Measurements from ENCODE around the gene PVALEF. TPM values are rescaled to one million over a fixed set of nuclear protein-coding genes. Genes with fewer than 3 reads are reported as not detected.

PVALEF gene
- total and polyA plus RNA-seq, 9 donors: not detected

DNA sequence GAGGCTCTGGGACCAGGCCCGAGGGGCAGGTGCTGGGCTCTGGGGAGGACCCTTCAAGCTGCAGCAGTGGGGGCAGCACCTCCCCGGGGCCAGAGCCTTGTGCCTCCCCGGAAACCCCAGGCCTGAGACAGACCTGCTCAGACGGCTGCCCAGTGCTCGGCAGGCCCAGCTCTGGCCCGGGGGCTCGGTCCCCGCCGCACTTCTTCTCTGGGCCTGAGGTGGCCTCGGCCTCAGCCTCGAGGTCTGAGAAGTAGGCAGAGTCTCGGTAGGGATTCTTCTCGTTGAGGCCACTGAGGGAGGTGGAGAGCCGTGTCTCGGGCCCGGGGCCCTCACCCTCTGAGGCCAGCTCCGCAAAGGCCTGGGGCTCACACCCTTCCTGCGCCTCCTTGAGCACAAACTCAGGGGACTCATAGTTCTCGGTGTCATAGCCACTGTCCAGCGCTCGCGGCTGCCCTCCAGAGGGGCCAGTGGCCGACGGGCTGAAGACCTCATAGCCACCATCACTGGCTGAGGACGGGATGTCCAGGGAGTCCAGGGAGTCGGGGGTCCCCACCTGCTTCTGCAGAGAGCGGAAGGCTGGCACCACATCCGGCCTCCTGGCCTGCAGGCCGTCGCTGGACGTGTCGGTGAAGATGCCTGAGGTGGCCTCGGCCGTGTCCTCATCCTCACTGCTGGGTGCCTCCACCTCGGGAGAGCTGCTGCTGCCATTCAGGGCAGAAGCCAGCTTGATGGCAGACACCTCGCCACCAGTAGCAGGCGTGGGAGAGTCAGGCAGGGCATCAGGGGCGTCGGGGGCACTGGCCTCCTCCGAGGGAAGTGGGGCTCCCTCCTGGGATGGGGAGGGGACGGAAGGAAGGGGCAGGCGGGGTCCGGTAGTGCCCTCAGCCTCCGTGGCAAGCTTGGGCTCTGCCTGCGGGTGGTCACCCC is 44.3 kb upstream of the PVALEF start:
- H3K27me3 ChIP-seq: no peaks in the 10 kb centered on the region
- no peaks in the 10 kb centered on the region for H3K9me3 ChIP-seq
- H3K27ac ChIP-seq: no peak overlapping the region
- H3K4me3 ChIP-seq: no peak overlapping the region
- peaks cover 3% of the 10 kb centered on the region for H3K4me1 ChIP-seq (ENCODE audit: insufficient read depth)
- 70 to 78% (median 74%) methylated on average over 34 to 45 of the region's 45 CpGs for WGBS, 3 donors
- no peak for DNase-seq
- intact Hi-C loops (cut with DNase I): no loop called here
- TF ChIP-seq POLR2A (IDR thresholded peaks at IDR 0.05) (no peak), EP300 (IDR thresholded peaks at IDR 0.05) (no peak)
- TF ChIP-seq, protein P1, sequence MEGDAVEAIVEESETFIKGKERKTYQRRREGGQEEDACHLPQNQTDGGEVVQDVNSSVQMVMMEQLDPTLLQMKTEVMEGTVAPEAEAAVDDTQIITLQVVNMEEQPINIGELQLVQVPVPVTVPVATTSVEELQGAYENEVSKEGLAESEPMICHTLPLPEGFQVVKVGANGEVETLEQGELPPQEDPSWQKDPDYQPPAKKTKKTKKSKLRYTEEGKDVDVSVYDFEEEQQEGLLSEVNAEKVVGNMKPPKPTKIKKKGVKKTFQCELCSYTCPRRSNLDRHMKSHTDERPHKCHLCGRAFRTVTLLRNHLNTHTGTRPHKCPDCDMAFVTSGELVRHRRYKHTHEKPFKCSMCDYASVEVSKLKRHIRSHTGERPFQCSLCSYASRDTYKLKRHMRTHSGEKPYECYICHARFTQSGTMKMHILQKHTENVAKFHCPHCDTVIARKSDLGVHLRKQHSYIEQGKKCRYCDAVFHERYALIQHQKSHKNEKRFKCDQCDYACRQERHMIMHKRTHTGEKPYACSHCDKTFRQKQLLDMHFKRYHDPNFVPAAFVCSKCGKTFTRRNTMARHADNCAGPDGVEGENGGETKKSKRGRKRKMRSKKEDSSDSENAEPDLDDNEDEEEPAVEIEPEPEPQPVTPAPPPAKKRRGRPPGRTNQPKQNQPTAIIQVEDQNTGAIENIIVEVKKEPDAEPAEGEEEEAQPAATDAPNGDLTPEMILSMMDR (IDR thresholded peaks at IDR 0.05): no peak
- H3K36me3 ChIP-seq: no peaks in the 10 kb centered on the region

DNA sequence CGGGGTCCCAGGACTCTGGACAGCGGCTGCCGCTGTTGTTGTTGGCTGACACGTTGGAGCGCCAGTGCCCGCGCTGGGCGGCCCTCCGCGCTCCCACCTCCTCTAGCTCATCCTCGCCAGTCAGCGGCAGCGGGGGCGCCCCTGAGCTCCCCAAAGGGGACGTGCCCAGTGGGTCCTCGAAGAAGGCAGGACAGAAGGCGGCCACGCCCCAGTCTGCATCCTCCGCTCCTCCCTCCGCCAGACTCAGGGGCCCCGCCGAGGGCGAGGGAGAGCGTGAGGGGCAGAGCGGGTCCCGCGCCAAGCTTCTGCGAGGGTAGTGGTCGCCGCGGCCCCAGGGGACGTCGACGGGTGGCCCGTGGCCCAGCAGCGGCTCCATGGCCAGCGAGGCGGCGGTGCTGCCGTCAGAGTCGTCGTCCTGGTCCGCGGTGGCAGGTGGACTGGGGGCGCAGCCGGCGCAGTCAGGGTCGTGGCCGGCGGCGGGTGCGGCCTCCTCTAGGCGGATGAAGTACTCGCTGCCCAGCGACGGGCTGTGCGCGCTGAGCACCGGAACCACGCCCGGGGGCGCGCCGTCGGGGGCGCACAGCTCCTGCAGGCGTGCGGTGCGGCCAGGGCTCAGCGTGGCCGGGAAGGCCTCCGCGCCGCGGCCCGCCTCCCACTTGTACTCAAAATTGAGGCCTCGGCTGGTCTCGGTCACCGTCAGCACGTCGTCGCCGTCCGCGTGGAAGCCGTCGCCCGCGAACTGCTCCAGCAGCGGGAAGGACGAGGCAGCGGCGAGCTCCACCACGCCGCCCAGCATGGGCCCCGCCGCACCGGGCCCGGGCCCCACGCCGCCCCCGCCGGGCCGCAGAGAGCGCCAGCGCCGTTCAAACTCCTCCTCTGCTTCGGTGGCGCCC is 43.2 kb upstream of the PVALEF start:
- no peak overlapping the region for H3K4me3 ChIP-seq

GRCh38 chr17:81123052-81124048 is 42.0 kb upstream of the PVALEF start:
- Histone ChIP-seq H3K9me3 (no peaks in the 10 kb centered on the region), H3K27ac (no peak overlapping the region), H3K4me1 (ENCODE audit: insufficient read depth) (peaks cover 3% of the 10 kb centered on the region), H3K27me3 (no peaks in the 10 kb centered on the region), H3K4me3 (no peak overlapping the region), H3K36me3 (no peaks in the 10 kb centered on the region)
- no peak for DNase-seq
- WGBS, 3 donors: 74 to 81% (median 78%) methylated on average over 34 to 39 of the region's 39 CpGs
- TF ChIP-seq POLR2A (IDR thresholded peaks at IDR 0.05): no peak
- TF ChIP-seq, protein P1 (IDR thresholded peaks at IDR 0.05): no peak
- TF ChIP-seq EP300 (IDR thresholded peaks at IDR 0.05): no peak
- intact Hi-C loops (cut with DNase I): no loop called here

More for the DNA sequence above, 43.2 kb upstream of the PVALEF start:
- intact Hi-C loops (cut with DNase I): no loop called here
- no peaks in the 10 kb centered on the region for H3K36me3 ChIP-seq
- DNase-seq: no peak
- H3K27me3 ChIP-seq: no peaks in the 10 kb centered on the region
- WGBS, 3 donors: 18 to 32% (median 20%) methylated on average over 64 to 109 of the region's 109 CpGs
- no peak overlapping the region for H3K27ac ChIP-seq
- H3K9me3 ChIP-seq: no peaks in the 10 kb centered on the region
- TF ChIP-seq, protein P1 (IDR thresholded peaks at IDR 0.05): no peak
- TF ChIP-seq EP300 (IDR thresholded peaks at IDR 0.05): no peak
- H3K4me1 ChIP-seq (ENCODE audit: insufficient read depth): peaks cover 3% of the 10 kb centered on the region
